Endometrial microvascular endothelial cells (primary cell): ENCODE data around the gene LRGUK. TPM values are rescaled to one million over a fixed set of nuclear protein-coding genes. Genes with fewer than 3 reads are reported as not detected.

Source experiments
- in situ Hi-C: cut with HindIII; loops from 2 replicates; pipeline ENCODE4 v1.10.0; 2017; ENCODE audit warnings: low sequenced_read_pairs, low pct_unique_long_range_greater_than_20kb; ENCODE audit errors: inconsistent ontology term
- total RNA-seq: library from RNA; depleted of rRNA; stranded (reverse); fragments of >200 nt; gene quantifications from one replicate; pipeline ENCODE4 v1.2.3, GENCODE V29; 2015; ENCODE audit errors: inconsistent ontology term

Gene LRGUK
- total RNA-seq, 1 donor from 2014 or later: not detected

GRCh38 chr7:134179036-134180011 lies 52.2 kb downstream of the LRGUK start:
- in situ Hi-C loops: no loop called here

GRCh38 chr7:134180376-134180775 lies 53.2 kb downstream of the LRGUK start:
- in situ Hi-C loops: no loop called here

GRCh38 chr7:134182078-134182477 lies 54.9 kb downstream of the LRGUK start:
- in situ Hi-C loops: no loop called here

GRCh38 chr7:134184767-134185166 lies 57.6 kb downstream of the LRGUK start:
- in situ Hi-C loops: no loop called here

GRCh38 chr7:134186027-134186426 lies 58.9 kb downstream of the LRGUK start:
- in situ Hi-C loops: no loop called here

GRCh38 chr7:134186801-134187200 lies 59.7 kb downstream of the LRGUK start:
- in situ Hi-C loops: no loop called here

- in situ Hi-C loops: no loop called here
These were observed 60.8 kb downstream of the LRGUK start for GRCh38 chr7:134187893-134188292.

GRCh38 chr7:134188311-134188710 lies 61.2 kb downstream of the LRGUK start:
- in situ Hi-C loops: no loop called here

GRCh38 chr7:134189559-134189958 lies 62.4 kb downstream of the LRGUK start:
- in situ Hi-C loops: no loop called here

GRCh38 chr7:134191876-134192275 lies 64.7 kb downstream of the LRGUK start:
- in situ Hi-C loops: no loop called here

GRCh38 chr7:134193240-134193639 lies 66.1 kb downstream of the LRGUK start:
- in situ Hi-C loops: no loop called here

- in situ Hi-C loops: no loop called here
These were observed 68.1 kb downstream of the LRGUK start for GRCh38 chr7:134195252-134195651.

GRCh38 chr7:134196439-134196838 lies 69.3 kb downstream of the LRGUK start:
- in situ Hi-C loops: no loop called here

- in situ Hi-C loops: no loop called here
These were observed 70.2 kb downstream of the LRGUK start for GRCh38 chr7:134197345-134197744.

GRCh38 chr7:134200970-134201369 lies 73.8 kb downstream of the LRGUK start:
- in situ Hi-C loops: no loop called here

- in situ Hi-C loops: no loop called here
These were observed 74.6 kb downstream of the LRGUK start for GRCh38 chr7:134201569-134202261.

GRCh38 chr7:134203186-134203889 lies 76.2 kb downstream of the LRGUK start:
- in situ Hi-C loops: no loop called here

- in situ Hi-C loops: no loop called here
These were observed 82.3 kb downstream of the LRGUK start for GRCh38 chr7:134209322-134210015.

GRCh38 chr7:134210227-134210626 lies 83.1 kb downstream of the LRGUK start:
- in situ Hi-C loops: no loop called here
